ENCODE measurements around the gene TTC39A.
"Not testable (repeated sequence)": the region's sequence is repeated elsewhere in the genome, so short reads cannot be mapped to it uniquely, and the experiment has no call there.

TTC39A gene

GRCh38 chr1:51336711-51337110 lies 6.3 kb upstream of the TTC39A start:
- DNase-seq (ENCODE audit: low read depth in 3 of 3) = no peak

GRCh38 chr1:51336004-51336403 lies 5.6 kb upstream of the TTC39A start:
- no peak for DNase-seq (ENCODE audit: low read depth in 3 of 3)

GRCh38 chr1:51331206-51332100 lies 1.1 kb upstream of the TTC39A start:
- no peak for DNase-seq (ENCODE audit: low read depth in 3 of 3)

- no peak for DNase-seq (ENCODE audit: low read depth in 3 of 3)
Observed at GRCh38 chr1:51329443-51330325, 678 bp downstream of the TTC39A start.

GRCh38 chr1:51328926-51329325 lies 1.4 kb downstream of the TTC39A start:
- no peak for DNase-seq (ENCODE audit: low read depth in 3 of 3)

- no peak for DNase-seq (ENCODE audit: low read depth in 3 of 3)
Observed at GRCh38 chr1:51328279-51328678, 2.1 kb downstream of the TTC39A start.

- no peak for DNase-seq (ENCODE audit: low read depth in 3 of 3)
Observed at GRCh38 chr1:51327386-51327785, 3.0 kb downstream of the TTC39A start.

- no peak for DNase-seq (ENCODE audit: low read depth in 3 of 3)
Observed at GRCh38 chr1:51326839-51327238, 3.5 kb downstream of the TTC39A start.

- DNase-seq (ENCODE audit: low read depth in 3 of 3) = no peak
Observed at GRCh38 chr1:51325878-51326755, 4.2 kb downstream of the TTC39A start.

- DNase-seq (ENCODE audit: low read depth in 3 of 3) = no peak
Observed at GRCh38 chr1:51325391-51325790, 5.0 kb downstream of the TTC39A start.

- DNase-seq (ENCODE audit: low read depth in 3 of 3) = not testable (repeated sequence)
Observed at GRCh38 chr1:51325011-51325385, 5.4 kb downstream of the TTC39A start.

- no peak for DNase-seq (ENCODE audit: low read depth in 3 of 3)
Observed at GRCh38 chr1:51324251-51325010, 5.9 kb downstream of the TTC39A start.

- no peak for DNase-seq (ENCODE audit: low read depth in 3 of 3)
Observed at GRCh38 chr1:51323778-51324177, 6.6 kb downstream of the TTC39A start.

- DNase-seq (ENCODE audit: low read depth in 3 of 3) = no peak
Observed at GRCh38 chr1:51322417-51323101, 7.8 kb downstream of the TTC39A start.

- no peak for DNase-seq (ENCODE audit: low read depth in 3 of 3)
Observed at GRCh38 chr1:51321924-51322280, 8.5 kb downstream of the TTC39A start.

- DNase-seq (ENCODE audit: low read depth in 3 of 3) = no peak
Observed at GRCh38 chr1:51320967-51321923, 9.1 kb downstream of the TTC39A start.

GRCh38 chr1:51317798-51318197 lies 12.6 kb downstream of the TTC39A start:
- DNase-seq (ENCODE audit: low read depth in 3 of 3) = no peak

- no peak for DNase-seq (ENCODE audit: low read depth in 3 of 3)
Observed at GRCh38 chr1:51316846-51317120, 13.6 kb downstream of the TTC39A start.

GRCh38 chr1:51316113-51316845 lies 14.1 kb downstream of the TTC39A start:
- DNase-seq (ENCODE audit: low read depth in 3 of 3) = no peak

Data from stimulated activated CD4-positive, alpha-beta T cell treated with anti-CD3 and anti-CD28 coated beads, TNF-alpha, amount 100 ng/mL, for 48 hours (primary cell).